ENCODE data around the gene ITPR1.

DNA sequence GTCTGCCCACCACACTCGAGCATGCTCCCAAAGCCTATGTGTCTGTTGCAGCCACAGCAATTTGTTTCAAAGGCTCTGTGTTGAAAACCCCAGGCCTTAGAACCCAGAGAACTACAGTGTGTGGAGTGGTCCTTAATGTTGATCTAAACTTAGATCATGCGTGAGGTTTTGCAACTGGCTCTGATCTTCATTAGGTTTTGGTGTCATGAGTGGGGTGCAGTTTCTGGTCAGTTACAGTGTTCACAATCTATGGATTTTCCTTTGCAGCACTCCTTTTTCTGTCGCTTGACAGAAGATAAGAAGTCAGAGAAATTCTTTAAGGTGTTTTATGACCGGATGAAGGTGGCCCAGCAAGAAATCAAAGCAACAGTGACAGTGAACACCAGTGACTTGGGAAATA lies 273.1 kb downstream of the ITPR1 start:
- TF ChIP-seq, protein P1, sequence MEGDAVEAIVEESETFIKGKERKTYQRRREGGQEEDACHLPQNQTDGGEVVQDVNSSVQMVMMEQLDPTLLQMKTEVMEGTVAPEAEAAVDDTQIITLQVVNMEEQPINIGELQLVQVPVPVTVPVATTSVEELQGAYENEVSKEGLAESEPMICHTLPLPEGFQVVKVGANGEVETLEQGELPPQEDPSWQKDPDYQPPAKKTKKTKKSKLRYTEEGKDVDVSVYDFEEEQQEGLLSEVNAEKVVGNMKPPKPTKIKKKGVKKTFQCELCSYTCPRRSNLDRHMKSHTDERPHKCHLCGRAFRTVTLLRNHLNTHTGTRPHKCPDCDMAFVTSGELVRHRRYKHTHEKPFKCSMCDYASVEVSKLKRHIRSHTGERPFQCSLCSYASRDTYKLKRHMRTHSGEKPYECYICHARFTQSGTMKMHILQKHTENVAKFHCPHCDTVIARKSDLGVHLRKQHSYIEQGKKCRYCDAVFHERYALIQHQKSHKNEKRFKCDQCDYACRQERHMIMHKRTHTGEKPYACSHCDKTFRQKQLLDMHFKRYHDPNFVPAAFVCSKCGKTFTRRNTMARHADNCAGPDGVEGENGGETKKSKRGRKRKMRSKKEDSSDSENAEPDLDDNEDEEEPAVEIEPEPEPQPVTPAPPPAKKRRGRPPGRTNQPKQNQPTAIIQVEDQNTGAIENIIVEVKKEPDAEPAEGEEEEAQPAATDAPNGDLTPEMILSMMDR (IDR thresholded peaks at IDR 0.05; ENCODE audit: low read depth, low read length, missing input control): no peak
- TF ChIP-seq, protein P2, sequence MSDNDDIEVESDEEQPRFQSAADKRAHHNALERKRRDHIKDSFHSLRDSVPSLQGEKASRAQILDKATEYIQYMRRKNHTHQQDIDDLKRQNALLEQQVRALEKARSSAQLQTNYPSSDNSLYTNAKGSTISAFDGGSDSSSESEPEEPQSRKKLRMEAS (IDR thresholded peaks at IDR 0.05): no peak
- TF ChIP-seq HNF4G (IDR thresholded peaks at IDR 0.05) (no peak), YY1 (IDR thresholded peaks at IDR 0.05) (no peak), NR2F2 (IDR thresholded peaks at IDR 0.05) (no peak), FOXA1 (IDR thresholded peaks at IDR 0.05) (no peak), SP1 (IDR thresholded peaks at IDR 0.05) (no peak)
- TF ChIP-seq, protein P3, sequence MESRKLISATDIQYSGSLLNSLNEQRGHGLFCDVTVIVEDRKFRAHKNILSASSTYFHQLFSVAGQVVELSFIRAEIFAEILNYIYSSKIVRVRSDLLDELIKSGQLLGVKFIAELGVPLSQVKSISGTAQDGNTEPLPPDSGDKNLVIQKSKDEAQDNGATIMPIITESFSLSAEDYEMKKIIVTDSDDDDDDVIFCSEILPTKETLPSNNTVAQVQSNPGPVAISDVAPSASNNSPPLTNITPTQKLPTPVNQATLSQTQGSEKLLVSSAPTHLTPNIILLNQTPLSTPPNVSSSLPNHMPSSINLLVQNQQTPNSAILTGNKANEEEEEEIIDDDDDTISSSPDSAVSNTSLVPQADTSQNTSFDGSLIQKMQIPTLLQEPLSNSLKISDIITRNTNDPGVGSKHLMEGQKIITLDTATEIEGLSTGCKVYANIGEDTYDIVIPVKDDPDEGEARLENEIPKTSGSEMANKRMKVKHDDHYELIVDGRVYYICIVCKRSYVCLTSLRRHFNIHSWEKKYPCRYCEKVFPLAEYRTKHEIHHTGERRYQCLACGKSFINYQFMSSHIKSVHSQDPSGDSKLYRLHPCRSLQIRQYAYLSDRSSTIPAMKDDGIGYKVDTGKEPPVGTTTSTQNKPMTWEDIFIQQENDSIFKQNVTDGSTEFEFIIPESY (IDR thresholded peaks at IDR 0.05): no peak
